ENCODE results near the gene ARHGAP4.

GRCh38 chrX:153966841-153967535 lies 40.9 kb upstream of the ARHGAP4 start:
- TF ChIP-seq POLR2A (IDR thresholded peaks at IDR 0.05), result no peak
- TF ChIP-seq CTCF (IDR thresholded peaks at IDR 0.05), result no peak

All from heart left ventricle (tissue), 13 donors.